A549 treated with Hydrocortisone at 1 μM for 4 hours (cell line): ENCODE measurements around the gene GABRA1. TPM values are rescaled to one million over a fixed set of nuclear protein-coding genes. Genes with fewer than 3 reads are reported as not detected.

ENCODE experiments used
- total RNA-seq: library from RNA; stranded (reverse); fragments of 200-300 nt; extraction: Qiagen RNA extraction; gene quantifications from 5 replicates; pipeline ENCODE4 v1.2.3, GENCODE V29; 2022

The GABRA1 gene
- not detected in 5 replicates for total RNA-seq

GRCh38 chr5:161847941-161848391, at the start of gene GABRA1:
Gene GABRA1 (plus strand): TSS chr5:161848120. CDS start chr5:161850811, 2,691 bp downstream.

Other genes with a start within 250 kb of the GABRA1 start
- not detected in 5 replicates for gene GABRA6, start 162.4 kb upstream of the GABRA1 start, total RNA-seq
- gene GABRG2, start 219.7 kb downstream of the GABRA1 start, total RNA-seq = not detected in 5 replicates